GM12878 (cell line): ENCODE data around the gene BMPR2. TPM values are rescaled to one million over a fixed set of nuclear protein-coding genes. Genes with fewer than 3 reads are reported as not detected.
A peak's percentile ranks its signal among the peaks of the same experiment; 100 is the strongest.

Experiments
- BMI1 ChIP-seq: fragments of 450-650 bp; IDR thresholded peaks from 2 replicates; pipeline ENCODE4 v1.6.1; 2016; ENCODE audit warnings: mild to moderate bottlenecking, moderate library complexity, borderline replicate concordance
- CREB1 ChIP-seq: IDR thresholded peaks from 2 replicates; pipeline ENCODE4 v1.6.1; 2012; ENCODE audit warnings: low read depth, mild to moderate bottlenecking, inconsistent platforms
- ETV6 ChIP-seq, 2 experiments: fragments of 450-650 bp in 1 of 2; IDR thresholded peaks in 1 of 2; conservative IDR thresholded peaks in 1 of 2; 2 replicates each; pipeline ENCODE4 v1.6.1; 2014; ENCODE audit warnings: antibody characterized with exemption in 1 of 2, borderline replicate concordance in 1 of 2, low read depth in 1 of 2, mild to moderate bottlenecking in 1 of 2, moderate library complexity in 1 of 2
- FOXM1 ChIP-seq: IDR thresholded peaks from 2 replicates; pipeline ENCODE4 v1.6.1; 2012; ENCODE audit warnings: low read depth, mild to moderate bottlenecking, inconsistent platforms, low read length, moderate library complexity
- GATAD2B ChIP-seq: fragments of 450-650 bp; conservative IDR thresholded peaks from 2 replicates; pipeline ENCODE4 v1.6.1; 2017; ENCODE audit warnings: low read depth, mild to moderate bottlenecking, moderate library complexity
- HCFC1 ChIP-seq: fragments of 150-350 bp; IDR thresholded peaks from 2 replicates; pipeline ENCODE4 v1.6.1; 2014; ENCODE audit warnings: low read length
- KAT2A ChIP-seq: conservative IDR thresholded peaks from 2 replicates; pipeline ENCODE4 v1.6.1; 2011; ENCODE audit warnings: low read depth, low read length; ENCODE audit not compliant: control insufficient read depth
- KDM1A ChIP-seq: fragments of 200-600 bp; sonication (generic); IDR thresholded peaks from 2 replicates; pipeline ENCODE4 v1.6.1; 2016; ENCODE audit warnings: borderline replicate concordance
- LARP7 ChIP-seq: fragments of 450-650 bp; IDR thresholded peaks from 2 replicates; pipeline ENCODE4 v1.6.1; 2017; ENCODE audit warnings: mild to moderate bottlenecking
- NFIC ChIP-seq: IDR thresholded peaks from 2 replicates; pipeline ENCODE4 v1.6.1; 2012; ENCODE audit warnings: low read depth, mild to moderate bottlenecking, inconsistent platforms, low read length, moderate library complexity
- NRF1 ChIP-seq: conservative IDR thresholded peaks from 2 replicates; pipeline ENCODE4 v1.6.1; 2011; ENCODE audit warnings: mild to moderate bottlenecking, low read depth, low read length, improper control_type of control experiment
- PAX8 ChIP-seq: fragments of 450-650 bp; IDR thresholded peaks from 2 replicates; pipeline ENCODE4 v1.6.1; 2017; ENCODE audit warnings: mild to moderate bottlenecking, moderate library complexity
- POLR2AphosphoS5 ChIP-seq: IDR thresholded peaks from 2 replicates; pipeline ENCODE4 v1.6.1; 2011; ENCODE audit warnings: mild to moderate bottlenecking, low read length, inconsistent platforms
- RAD21 ChIP-seq: IDR thresholded peaks from 2 replicates; pipeline ENCODE4 v1.6.1; 2011; ENCODE audit warnings: mild to moderate bottlenecking, low read depth, low read length, moderate library complexity; ENCODE audit not compliant: insufficient read depth
- RAD51 ChIP-seq: fragments of 450-650 bp; IDR thresholded peaks from 2 replicates; pipeline ENCODE4 v1.6.1; 2016; ENCODE audit warnings: moderate library complexity, mild to moderate bottlenecking, inconsistent platforms
- RB1 ChIP-seq: fragments of 450-650 bp; formaldehyde crosslinking; IDR thresholded peaks from 2 replicates; pipeline ENCODE4 v1.6.1; 2017; ENCODE audit warnings: mild to moderate bottlenecking, borderline replicate concordance
- SMC3 ChIP-seq: IDR thresholded peaks from 2 replicates; pipeline ENCODE4 v1.6.1; 2011; ENCODE audit warnings: low read length, improper control_type of control experiment, borderline replicate concordance
- ZNF217 ChIP-seq: fragments of 450-650 bp; IDR thresholded peaks from 2 replicates; pipeline ENCODE4 v1.6.1; 2017; ENCODE audit warnings: antibody characterized with exemption, mild to moderate bottlenecking
- polyA plus RNA-seq, 11 experiments: library from polyadenylated mRNA; depleted of rRNA in 4 of 11; unstranded in 6 of 11; stranded (reverse) in 5 of 11; fragments of >200 nt; fragmentation: Nextera tagmentation in 4 of 11; fragmentation: Illumina TruSeq in 1 of 11; extraction: Ambion mirVana in 4 of 11; extraction: Trizol in 1 of 11; gene quantifications; 1 replicate in 1 of 11; 2 replicates in 10 of 11; pipeline versions ENCODE4 v1.2.1 to v1.2.3, GENCODE V29; 2011 to 2016; ENCODE audit warnings: inconsistent platforms in 2 of 11, missing spikeins in 2 of 11, low read depth in 1 of 11
- total RNA-seq, 4 experiments: library from RNA; depleted of rRNA in 3 of 4; stranded (reverse); fragments of >200 nt in 3 of 4; fragmentation: Illumina TruSeq in 1 of 4; extraction: Trizol in 1 of 4; gene quantifications; 2 replicates each; pipeline versions ENCODE4 v1.2.1 to v1.2.3, GENCODE V29; 2013 to 2021
- TF ChIP-seq, protein P1 (sequence below): IDR thresholded peaks from 2 replicates; pipeline ENCODE4 v1.6.1; 2012; ENCODE audit warnings: improper control_type of control experiment, low read depth, low read length; ENCODE audit not compliant: insufficient replicate concordance
- TF ChIP-seq, protein P2 (sequence below): fragments of 450-650 bp; formaldehyde crosslinking; IDR thresholded peaks from 2 replicates; pipeline ENCODE4 v1.4.0; 2022; ENCODE audit warnings: mild to moderate bottlenecking, moderate library complexity
- TF ChIP-seq, protein P3 (sequence below): IDR thresholded peaks from 2 replicates; pipeline ENCODE4 v1.6.1; 2012; ENCODE audit warnings: low read depth, low read length, improper control_type of control experiment

BMPR2 gene
- total and polyA plus RNA-seq, 10 of the 15 experiments (the other 5 are each of a cell fraction or from before 2014, with no cell fraction given) = 2.4 to 33.0 (median 7.1) TPM

DNA sequence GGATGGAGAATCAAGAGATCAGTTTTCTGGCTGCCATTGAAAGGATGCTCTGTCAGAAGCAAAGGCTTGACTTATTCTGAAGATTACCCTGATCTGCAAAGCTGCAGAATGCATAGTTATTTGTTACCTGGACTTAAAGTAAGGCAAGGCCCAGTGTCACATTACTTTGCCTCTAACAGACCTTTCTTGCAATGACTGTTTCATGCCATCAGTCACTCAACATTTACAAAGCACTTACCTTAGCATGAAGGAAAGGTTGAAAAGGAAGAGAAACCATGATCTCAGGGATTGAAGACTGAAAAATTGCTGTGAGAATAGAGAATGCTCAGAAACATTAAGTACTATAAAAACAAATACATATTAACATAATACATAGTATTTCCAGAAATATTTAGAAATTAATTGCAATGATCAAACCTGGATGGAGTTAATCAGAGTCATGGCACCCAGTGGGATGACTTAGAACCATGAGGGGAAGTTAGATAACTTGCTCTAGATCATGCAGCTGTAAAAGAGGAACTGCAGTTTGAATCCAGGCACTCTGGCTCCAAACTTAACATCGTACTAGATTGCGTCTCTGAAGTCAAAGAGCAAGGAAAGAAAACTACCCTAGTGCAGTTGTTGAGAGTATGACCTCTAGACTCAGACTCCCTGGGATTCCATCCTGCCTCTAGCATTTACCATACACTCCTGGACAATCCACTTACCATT is 232.2 kb downstream of the BMPR2 start (continued):
- TF ChIP-seq SMC3 (no peak), ZNF217 (no peak), NRF1 (no peak), HCFC1 (no peak), NFIC (no peak; the same call in 1 of the 2 replicates), RB1 (no peak), PAX8 (no peak), POLR2AphosphoS5 (no peak), ETV6 (conservative IDR thresholded peaks at IDR 0.05 in 1 of 2, IDR thresholded peaks at IDR 0.05 in 1 of 2; ENCODE audit: borderline replicate concordance in 1 of 2, low read depth in 1 of 2) (0 out of 4 replicates have a peak, but pooled peaks of 1 of the 2 experiments have one; percentile 5), GATAD2B (no peak), LARP7 (no peak), BMI1 (no peak), KAT2A (no peak), FOXM1 (no peak), RAD21 (no peak), KDM1A (no peak), RAD51 (no peak), CREB1 (no peak)
- TF ChIP-seq, protein P1, sequence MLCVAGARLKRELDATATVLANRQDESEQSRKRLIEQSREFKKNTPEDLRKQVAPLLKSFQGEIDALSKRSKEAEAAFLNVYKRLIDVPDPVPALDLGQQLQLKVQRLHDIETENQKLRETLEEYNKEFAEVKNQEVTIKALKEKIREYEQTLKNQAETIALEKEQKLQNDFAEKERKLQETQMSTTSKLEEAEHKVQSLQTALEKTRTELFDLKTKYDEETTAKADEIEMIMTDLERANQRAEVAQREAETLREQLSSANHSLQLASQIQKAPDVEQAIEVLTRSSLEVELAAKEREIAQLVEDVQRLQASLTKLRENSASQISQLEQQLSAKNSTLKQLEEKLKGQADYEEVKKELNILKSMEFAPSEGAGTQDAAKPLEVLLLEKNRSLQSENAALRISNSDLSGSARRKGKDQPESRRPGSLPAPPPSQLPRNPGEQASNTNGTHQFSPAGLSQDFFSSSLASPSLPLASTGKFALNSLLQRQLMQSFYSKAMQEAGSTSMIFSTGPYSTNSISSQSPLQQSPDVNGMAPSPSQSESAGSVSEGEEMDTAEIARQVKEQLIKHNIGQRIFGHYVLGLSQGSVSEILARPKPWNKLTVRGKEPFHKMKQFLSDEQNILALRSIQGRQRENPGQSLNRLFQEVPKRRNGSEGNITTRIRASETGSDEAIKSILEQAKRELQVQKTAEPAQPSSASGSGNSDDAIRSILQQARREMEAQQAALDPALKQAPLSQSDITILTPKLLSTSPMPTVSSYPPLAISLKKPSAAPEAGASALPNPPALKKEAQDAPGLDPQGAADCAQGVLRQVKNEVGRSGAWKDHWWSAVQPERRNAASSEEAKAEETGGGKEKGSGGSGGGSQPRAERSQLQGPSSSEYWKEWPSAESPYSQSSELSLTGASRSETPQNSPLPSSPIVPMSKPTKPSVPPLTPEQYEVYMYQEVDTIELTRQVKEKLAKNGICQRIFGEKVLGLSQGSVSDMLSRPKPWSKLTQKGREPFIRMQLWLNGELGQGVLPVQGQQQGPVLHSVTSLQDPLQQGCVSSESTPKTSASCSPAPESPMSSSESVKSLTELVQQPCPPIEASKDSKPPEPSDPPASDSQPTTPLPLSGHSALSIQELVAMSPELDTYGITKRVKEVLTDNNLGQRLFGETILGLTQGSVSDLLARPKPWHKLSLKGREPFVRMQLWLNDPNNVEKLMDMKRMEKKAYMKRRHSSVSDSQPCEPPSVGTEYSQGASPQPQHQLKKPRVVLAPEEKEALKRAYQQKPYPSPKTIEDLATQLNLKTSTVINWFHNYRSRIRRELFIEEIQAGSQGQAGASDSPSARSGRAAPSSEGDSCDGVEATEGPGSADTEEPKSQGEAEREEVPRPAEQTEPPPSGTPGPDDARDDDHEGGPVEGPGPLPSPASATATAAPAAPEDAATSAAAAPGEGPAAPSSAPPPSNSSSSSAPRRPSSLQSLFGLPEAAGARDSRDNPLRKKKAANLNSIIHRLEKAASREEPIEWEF = no peak
- TF ChIP-seq, protein P2, sequence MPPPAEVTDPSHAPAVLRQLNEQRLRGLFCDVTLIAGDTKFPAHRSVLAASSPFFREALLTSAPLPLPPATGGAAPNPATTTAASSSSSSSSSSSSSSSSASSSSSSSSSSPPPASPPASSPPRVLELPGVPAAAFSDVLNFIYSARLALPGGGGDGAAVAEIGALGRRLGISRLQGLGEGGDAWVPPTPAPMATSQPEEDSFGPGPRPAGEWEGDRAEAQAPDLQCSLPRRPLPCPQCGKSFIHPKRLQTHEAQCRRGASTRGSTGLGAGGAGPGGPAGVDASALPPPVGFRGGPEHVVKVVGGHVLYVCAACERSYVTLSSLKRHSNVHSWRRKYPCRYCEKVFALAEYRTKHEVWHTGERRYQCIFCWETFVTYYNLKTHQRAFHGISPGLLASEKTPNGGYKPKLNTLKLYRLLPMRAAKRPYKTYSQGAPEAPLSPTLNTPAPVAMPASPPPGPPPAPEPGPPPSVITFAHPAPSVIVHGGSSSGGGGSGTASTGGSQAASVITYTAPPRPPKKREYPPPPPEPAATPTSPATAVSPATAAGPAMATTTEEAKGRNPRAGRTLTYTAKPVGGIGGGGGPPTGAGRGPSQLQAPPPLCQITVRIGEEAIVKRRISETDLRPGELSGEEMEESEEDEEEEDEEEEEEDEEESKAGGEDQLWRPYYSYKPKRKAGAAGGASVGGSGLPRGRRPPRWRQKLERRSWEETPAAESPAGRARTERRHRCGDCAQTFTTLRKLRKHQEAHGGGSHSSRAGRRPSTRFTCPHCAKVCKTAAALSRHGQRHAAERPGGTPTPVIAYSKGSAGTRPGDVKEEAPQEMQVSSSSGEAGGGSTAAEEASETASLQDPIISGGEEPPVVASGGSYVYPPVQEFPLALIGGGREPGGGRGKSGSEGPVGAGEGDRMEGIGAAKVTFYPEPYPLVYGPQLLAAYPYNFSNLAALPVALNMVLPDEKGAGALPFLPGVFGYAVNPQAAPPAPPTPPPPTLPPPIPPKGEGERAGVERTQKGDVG (CRISPR knock-in tag) = no peak
- TF ChIP-seq, protein P3, sequence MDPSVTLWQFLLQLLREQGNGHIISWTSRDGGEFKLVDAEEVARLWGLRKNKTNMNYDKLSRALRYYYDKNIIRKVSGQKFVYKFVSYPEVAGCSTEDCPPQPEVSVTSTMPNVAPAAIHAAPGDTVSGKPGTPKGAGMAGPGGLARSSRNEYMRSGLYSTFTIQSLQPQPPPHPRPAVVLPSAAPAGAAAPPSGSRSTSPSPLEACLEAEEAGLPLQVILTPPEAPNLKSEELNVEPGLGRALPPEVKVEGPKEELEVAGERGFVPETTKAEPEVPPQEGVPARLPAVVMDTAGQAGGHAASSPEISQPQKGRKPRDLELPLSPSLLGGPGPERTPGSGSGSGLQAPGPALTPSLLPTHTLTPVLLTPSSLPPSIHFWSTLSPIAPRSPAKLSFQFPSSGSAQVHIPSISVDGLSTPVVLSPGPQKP = no peak
